GM21825 (cell line): ENCODE measurements around the gene ATP5MG.

Source experiments
- ATAC-seq: cut with Tn5 transposase; IDR thresholded peaks from one replicate; pipeline ENCODE4 v1.9.1; 2021; ENCODE audit warnings: mild to moderate bottlenecking, moderate library complexity; ENCODE audit not compliant: unreplicated experiment

The ATP5MG gene

GRCh38 chr11:118441770-118442275 lies 40.4 kb downstream of the ATP5MG start:
- no peak for ATAC-seq

GRCh38 chr11:118442301-118442700 lies 40.9 kb downstream of the ATP5MG start:
- no peak for ATAC-seq

GRCh38 chr11:118442908-118443589 lies 41.6 kb downstream of the ATP5MG start:
- no peak for ATAC-seq

- no peak for ATAC-seq
Observed at GRCh38 chr11:118443590-118444218, 42.3 kb downstream of the ATP5MG start.

DNA sequence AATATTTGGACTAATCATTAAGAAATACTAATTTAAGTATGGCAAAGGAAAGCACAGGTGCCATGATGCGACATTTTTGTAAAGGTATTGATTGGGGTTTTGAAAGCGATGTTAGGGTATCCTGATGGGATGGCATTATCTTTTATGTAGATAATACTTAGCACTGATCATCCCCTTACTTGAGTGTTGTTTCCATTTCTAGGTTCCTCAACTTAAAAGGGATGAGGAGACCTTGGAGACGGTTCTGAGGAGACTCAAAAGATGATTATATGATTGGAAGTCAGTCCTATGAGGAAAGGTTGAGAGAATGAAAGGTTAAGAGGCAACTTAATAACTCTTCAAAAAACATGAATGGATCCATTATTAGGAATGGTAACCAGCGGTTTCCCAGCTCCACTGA lies 46.0 kb downstream of the ATP5MG start:
- ATAC-seq, result no peak

- ATAC-seq, result peak; percentile 80
Observed at GRCh38 chr11:118448294-118448693, 46.9 kb downstream of the ATP5MG start.

GRCh38 chr11:118449316-118449918 lies 48.0 kb downstream of the ATP5MG start:
- no peak for ATAC-seq

DNA sequence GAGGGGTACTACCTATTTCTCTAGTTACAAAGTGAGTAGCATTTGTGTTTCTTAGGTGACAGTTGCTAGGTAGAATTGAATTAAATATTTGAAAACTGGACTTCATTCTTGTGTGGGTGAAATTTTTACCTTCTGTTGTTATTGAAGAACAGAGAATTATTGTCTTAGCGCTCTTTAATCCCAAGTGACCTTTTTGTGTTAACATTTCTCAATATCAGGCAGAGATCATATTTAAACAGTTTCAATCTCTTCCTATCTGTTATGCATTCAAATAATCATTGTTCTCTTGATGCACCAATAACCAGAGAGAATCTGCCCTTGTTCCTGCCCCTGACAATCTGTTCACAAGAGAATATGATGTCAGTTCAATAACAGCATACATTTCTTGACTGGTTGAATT lies 49.0 kb downstream of the ATP5MG start:
- ATAC-seq, result no peak
